ENCODE data around the gene ERBB2.
A peak's percentile ranks its signal among the peaks of the same experiment; 100 is the strongest.
"Not testable (repeated sequence)": the region's sequence is repeated elsewhere in the genome, so short reads cannot be mapped to it uniquely, and the experiment has no call there.

The ERBB2 gene

DNA sequence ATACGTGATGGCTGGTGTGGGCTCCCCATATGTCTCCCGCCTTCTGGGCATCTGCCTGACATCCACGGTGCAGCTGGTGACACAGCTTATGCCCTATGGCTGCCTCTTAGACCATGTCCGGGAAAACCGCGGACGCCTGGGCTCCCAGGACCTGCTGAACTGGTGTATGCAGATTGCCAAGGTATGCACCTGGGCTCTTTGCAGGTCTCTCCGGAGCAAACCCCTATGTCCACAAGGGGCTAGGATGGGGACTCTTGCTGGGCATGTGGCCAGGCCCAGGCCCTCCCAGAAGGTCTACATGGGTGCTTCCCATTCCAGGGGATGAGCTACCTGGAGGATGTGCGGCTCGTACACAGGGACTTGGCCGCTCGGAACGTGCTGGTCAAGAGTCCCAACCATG lies 24.9 kb downstream of the ERBB2 start:
- no peak overlapping the region for H3K4me3 ChIP-seq (ENCODE audit: low read length)
- DNase-seq (ENCODE audit: low read depth), result no peak
- TF ChIP-seq, protein P1, sequence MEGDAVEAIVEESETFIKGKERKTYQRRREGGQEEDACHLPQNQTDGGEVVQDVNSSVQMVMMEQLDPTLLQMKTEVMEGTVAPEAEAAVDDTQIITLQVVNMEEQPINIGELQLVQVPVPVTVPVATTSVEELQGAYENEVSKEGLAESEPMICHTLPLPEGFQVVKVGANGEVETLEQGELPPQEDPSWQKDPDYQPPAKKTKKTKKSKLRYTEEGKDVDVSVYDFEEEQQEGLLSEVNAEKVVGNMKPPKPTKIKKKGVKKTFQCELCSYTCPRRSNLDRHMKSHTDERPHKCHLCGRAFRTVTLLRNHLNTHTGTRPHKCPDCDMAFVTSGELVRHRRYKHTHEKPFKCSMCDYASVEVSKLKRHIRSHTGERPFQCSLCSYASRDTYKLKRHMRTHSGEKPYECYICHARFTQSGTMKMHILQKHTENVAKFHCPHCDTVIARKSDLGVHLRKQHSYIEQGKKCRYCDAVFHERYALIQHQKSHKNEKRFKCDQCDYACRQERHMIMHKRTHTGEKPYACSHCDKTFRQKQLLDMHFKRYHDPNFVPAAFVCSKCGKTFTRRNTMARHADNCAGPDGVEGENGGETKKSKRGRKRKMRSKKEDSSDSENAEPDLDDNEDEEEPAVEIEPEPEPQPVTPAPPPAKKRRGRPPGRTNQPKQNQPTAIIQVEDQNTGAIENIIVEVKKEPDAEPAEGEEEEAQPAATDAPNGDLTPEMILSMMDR (conservative IDR thresholded peaks at IDR 0.05; ENCODE audit: low read depth, low read length), result no peak

DNA sequence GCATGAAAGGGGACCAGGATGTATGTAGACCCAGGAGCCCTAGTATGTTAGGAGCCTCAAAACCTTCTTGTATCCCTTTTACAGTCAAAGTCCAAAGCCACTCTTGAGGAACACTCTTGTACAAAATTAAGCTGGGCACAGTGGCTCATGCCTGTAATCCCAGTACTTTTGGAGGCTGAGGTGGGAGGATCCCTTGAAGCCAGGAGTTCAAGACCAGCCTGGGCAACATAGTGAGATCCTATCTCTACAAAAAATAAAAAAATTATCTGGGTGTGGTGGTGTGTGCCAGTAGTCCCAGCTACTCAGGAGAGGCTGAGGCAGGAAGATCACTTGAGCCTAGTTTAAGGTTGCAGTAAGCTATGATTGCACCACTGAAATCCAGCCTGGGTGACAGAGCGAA lies 26.1 kb downstream of the ERBB2 start:
- DNase-seq (ENCODE audit: low read depth); H3K4me3 ChIP-seq (ENCODE audit: low read length): not testable (repeated sequence)

DNA sequence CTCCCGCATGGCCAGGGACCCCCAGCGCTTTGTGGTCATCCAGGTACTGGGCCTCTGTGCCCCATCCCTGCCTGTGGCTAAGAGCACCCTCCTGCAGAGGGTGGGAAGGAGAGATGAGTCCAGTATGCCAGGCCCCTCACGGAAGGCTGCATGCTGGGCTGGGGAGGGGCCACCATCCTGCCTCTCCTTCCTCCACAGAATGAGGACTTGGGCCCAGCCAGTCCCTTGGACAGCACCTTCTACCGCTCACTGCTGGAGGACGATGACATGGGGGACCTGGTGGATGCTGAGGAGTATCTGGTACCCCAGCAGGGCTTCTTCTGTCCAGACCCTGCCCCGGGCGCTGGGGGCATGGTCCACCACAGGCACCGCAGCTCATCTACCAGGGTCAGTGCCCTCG lies 26.8 kb downstream of the ERBB2 start:
- TF ChIP-seq, protein P1 (conservative IDR thresholded peaks at IDR 0.05; ENCODE audit: low read depth, low read length), result no peak
- DNase-seq (ENCODE audit: low read depth), result no peak
- no peak overlapping the region for H3K4me3 ChIP-seq (ENCODE audit: low read length)

DNA sequence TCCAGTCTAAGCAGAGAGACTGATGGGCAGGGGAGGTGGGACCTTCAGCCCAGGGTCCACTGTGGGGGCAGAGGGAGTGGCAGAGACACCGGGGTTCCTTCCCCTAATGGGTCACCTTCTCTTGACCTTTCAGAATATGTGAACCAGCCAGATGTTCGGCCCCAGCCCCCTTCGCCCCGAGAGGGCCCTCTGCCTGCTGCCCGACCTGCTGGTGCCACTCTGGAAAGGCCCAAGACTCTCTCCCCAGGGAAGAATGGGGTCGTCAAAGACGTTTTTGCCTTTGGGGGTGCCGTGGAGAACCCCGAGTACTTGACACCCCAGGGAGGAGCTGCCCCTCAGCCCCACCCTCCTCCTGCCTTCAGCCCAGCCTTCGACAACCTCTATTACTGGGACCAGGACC lies 27.7 kb downstream of the ERBB2 start:
- DNase-seq (ENCODE audit: low read depth), result no peak
- no peak overlapping the region for H3K4me3 ChIP-seq (ENCODE audit: low read length)
- TF ChIP-seq, protein P1 (conservative IDR thresholded peaks at IDR 0.05; ENCODE audit: low read depth, low read length), result no peak

DNA sequence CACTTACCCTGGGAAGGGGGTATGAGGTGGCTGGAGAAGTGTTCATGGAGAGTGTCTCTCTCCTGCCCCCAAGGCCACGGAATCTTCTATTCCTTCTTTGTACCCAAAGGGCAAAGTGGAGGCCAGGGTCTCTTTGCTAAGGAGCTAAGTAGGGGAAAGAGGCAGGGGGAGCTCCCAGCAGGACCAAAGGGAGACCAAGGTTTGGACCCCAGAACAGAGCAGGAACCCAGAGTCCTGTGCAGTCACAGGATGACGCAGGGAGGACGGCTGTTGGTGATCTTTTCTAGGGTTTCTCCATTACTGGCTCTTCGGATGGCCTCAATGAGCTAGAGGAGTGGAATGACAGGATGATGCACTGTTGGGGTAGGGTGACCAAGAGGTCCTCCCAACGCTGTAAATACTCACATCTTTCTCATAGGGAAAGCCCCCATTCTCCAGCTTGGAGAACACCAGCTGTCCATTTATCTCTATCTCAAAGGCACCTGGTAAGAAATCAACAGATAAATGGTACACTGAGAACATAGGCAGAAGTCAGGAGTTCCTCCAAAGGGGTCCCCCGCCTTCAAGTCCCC lies 29.5 kb downstream of the ERBB2 start:
- TF ChIP-seq, protein P1 (conservative IDR thresholded peaks at IDR 0.05; ENCODE audit: low read depth, low read length), result no peak
- no peak for DNase-seq (ENCODE audit: low read depth)
- H3K4me3 ChIP-seq (ENCODE audit: low read length), result peak overlapping the region; percentile 62

DNA sequence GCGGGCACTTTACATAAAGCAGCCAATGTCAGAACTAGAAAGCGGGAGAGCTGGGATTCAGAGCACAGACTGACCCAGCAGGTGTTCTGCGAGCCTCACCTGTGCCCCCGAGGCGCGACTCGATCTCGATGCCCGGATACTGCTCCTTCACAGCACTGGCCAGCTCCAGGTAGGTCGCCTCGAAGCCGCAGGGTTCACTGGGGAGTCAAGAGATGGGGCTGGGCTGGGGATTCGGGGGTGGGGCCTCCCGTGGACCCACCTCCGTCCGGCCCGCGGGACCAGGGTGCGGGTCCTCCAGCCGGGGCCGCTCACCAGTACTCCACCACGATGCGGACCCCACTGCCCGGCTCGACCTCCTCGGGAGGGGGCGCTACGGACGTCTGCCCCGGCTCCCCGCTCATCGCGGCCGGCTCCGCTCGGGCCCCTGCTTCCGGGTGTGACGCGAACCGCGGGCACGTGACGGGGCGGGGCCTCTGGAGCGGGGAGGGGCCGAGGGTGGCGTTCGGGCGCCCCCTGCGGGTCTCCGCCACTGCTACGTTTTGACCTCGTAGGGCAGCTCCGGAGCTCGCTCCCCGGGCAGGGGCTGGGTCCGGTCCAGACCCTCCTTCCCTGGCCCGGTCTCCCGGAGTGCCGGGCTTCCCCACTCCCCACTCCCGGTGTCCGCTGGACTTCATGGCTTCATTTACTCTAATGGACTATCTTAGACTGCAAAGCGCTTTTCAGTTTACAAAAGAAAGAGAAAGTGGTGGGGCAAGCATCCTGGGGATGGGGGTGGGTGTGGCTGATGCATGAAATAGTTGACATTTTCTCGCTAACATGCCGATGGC lies 30.4 kb downstream of the ERBB2 start, which contains the start of gene MIEN1:
TSS of gene MIEN1 (minus strand) at position 438 of the 827 bp plus-strand sequence. CDS start at position 401, 37 bp downstream.
- TF ChIP-seq, protein P1 (conservative IDR thresholded peaks at IDR 0.05; ENCODE audit: low read depth, low read length), result peak; percentile 70
- DNase-seq (ENCODE audit: low read depth), result peak; percentile 21
- peak within 1 kb of the TSS; percentile 62 for H3K4me3 ChIP-seq (ENCODE audit: low read length)

DNA sequence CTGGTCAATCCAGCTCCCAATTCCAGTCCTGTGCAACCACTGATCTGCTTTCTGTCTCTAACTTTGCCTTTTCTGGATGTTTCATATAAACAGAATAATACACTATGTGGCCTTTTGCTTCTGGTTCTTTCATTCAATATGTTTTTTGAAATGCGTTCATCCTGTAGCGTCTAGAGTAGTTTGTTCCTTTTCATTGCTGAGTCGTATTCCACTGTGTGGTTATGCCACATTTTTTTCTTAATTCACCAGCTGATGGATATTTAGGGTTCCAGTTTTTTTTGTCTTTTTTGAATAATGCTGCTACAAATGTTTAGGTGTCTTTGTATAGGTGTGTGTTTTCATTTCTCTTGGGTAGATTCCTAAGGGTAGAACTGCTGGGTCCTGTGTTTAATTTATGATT lies 32.7 kb downstream of the ERBB2 start:
- no peak overlapping the region for H3K4me3 ChIP-seq (ENCODE audit: low read length)
- TF ChIP-seq, protein P1 (conservative IDR thresholded peaks at IDR 0.05; ENCODE audit: low read depth, low read length), result no peak
- no peak for DNase-seq (ENCODE audit: low read depth)

All from retinal pigment epithelial cell (primary cell).